Panc1 (cell line): ENCODE results near the gene SH3PXD2A. TPM values are rescaled to one million over a fixed set of nuclear protein-coding genes. Genes with fewer than 3 reads are reported as not detected.

Source experiments
- ATAC-seq: fragments of 200-7000 bp; cut with Tn5 transposase; 2 replicates; pipeline ENCODE4 v1.9.1; 2020; ENCODE audit warnings: mild to moderate bottlenecking, moderate library complexity
- BruUV-seq: library from RNA; stranded (reverse); fragments of 400-500 nt; replicated peaks from 2 replicates; lab custom pipeline; 2021; lab: Mats Ljungman, UMichigan
- CTCF ChIA-PET: fragments of 300-600 bp; sonication (Branson Sonifier 250); formaldehyde crosslinking; loops from one replicate; lab custom pipeline; 2022; ENCODE audit warnings: antibody characterized with exemption; lab: Charles Lee
- POLR2A ChIA-PET: fragments of 300-600 bp; sonication (Branson Sonifier 250); formaldehyde crosslinking; loops from one replicate; lab custom pipeline; 2022; ENCODE audit warnings: antibody characterized with exemption; lab: Charles Lee
- DNase-seq: peaks from one replicate; pipeline ENCODE4 v3.0.0-alpha.2; 2010; ENCODE audit warnings: low read depth, low spot score
- H3K27ac ChIP-seq: 2 replicates; pipeline ENCODE4 v1.5.1; 2011; ENCODE audit warnings: mild to moderate bottlenecking, low read length, inconsistent platforms
- H3K27me3 ChIP-seq: fragments of 200-500 bp; sonication (Bioruptor generic); 2 replicates; pipeline ENCODE4 v1.6.0; 2014; ENCODE audit warnings: low read length, inconsistent platforms; ENCODE audit not compliant: control insufficient read depth, insufficient read depth
- H3K36me3 ChIP-seq: fragments of 200-500 bp; sonication (Bioruptor generic); 2 replicates; pipeline ENCODE4 v1.5.1; 2014; ENCODE audit warnings: inconsistent platforms, mild to moderate bottlenecking, low read length, moderate library complexity; ENCODE audit not compliant: control insufficient read depth, insufficient read depth
- H3K4me1 ChIP-seq: 2 replicates; pipeline ENCODE4 v1.5.1; 2011; ENCODE audit warnings: inconsistent platforms, mild to moderate bottlenecking, low read length, moderate library complexity; ENCODE audit not compliant: control insufficient read depth, insufficient read depth
- H3K4me3 ChIP-seq, 2 experiments: 2 replicates each; pipeline ENCODE4 v1.5.1; 2011 to 2012; ENCODE audit warnings: low read depth in 2 of 2, low read length in 2 of 2, mild to moderate bottlenecking in 2 of 2, inconsistent platforms in 1 of 2, moderate library complexity in 1 of 2
- H3K9me3 ChIP-seq: fragments of 200-500 bp; sonication (Bioruptor generic); 2 replicates; pipeline ENCODE4 v1.5.1; 2014; ENCODE audit warnings: low read depth, mild to moderate bottlenecking, inconsistent platforms, low read length, moderate library complexity; ENCODE audit not compliant: control insufficient read depth, insufficient read depth
- CTCF ChIP-seq: fragments of 450-650 bp; IDR thresholded peaks from 2 replicates; pipeline ENCODE4 v1.5.1; 2017; ENCODE audit warnings: mild to moderate bottlenecking
- POLR2AphosphoS5 ChIP-seq: IDR thresholded peaks from 2 replicates; pipeline ENCODE4 v1.6.1; 2012; ENCODE audit warnings: mild to moderate bottlenecking, low read depth, low read length, moderate library complexity
- REST ChIP-seq, 2 experiments: IDR thresholded peaks; 2 replicates each; pipeline ENCODE4 v1.6.1; 2011 to 2012; ENCODE audit warnings: low read depth in 2 of 2, control low read depth in 1 of 2, low read length in 1 of 2, mild to moderate bottlenecking in 1 of 2, moderate library complexity in 1 of 2; ENCODE audit not compliant: insufficient read depth in 1 of 2
- SIN3A ChIP-seq: IDR thresholded peaks from 2 replicates; pipeline ENCODE4 v1.6.1; 2012; ENCODE audit warnings: low read depth, mild to moderate bottlenecking, low read length, moderate library complexity, borderline replicate concordance; ENCODE audit not compliant: insufficient read depth
- TCF7L2 ChIP-seq: IDR thresholded peaks from 2 replicates; pipeline ENCODE4 v1.6.1; 2011; ENCODE audit warnings: mild to moderate bottlenecking, low read depth, low read length, inconsistent platforms
- in situ Hi-C: cut with HindIII; loops from 2 replicates; pipeline ENCODE4 v1.10.0; 2016; ENCODE audit warnings: low sequenced_read_pairs, low pct_unique_long_range_greater_than_20kb
- intact Hi-C: fragments of 100-400 bp; cut with micrococcal nuclease; formaldehyde crosslinking; loops from one replicate; pipeline ENCODE4 v1.10.0; 2022; ENCODE audit not compliant: unreplicated experiment
- total RNA-seq: library from RNA; stranded (reverse); gene quantifications from one replicate; pipeline ENCODE4 v1.2.1, GENCODE V29; 2021; ENCODE audit not compliant: unreplicated experiment

Gene SH3PXD2A
- total RNA-seq, 1 experiment from 2014 or later = 5.7 TPM

GRCh38 chr10:103549349-103549685 is 306.1 kb downstream of the SH3PXD2A start:
- BruUV-seq = no TSS peak

GRCh38 chr10:103548581-103549348 is 306.6 kb downstream of the SH3PXD2A start:
- no peak overlapping the region for H3K4me3 ChIP-seq
- 0 out of 2 replicates have a peak, but pooled peaks cover 2% of the 10 kb centered on the region for H3K27me3 ChIP-seq
- no peaks in the 10 kb centered on the region for H3K9me3 ChIP-seq
- DNase-seq (no peak), ATAC-seq (no peak)
- intact Hi-C loops = no loop called here
- ChIA-PET POLR2A (interaction anchor here (0.6 kb wide), 1 partner anchor 50 kb away, joined by 6 read pairs; no protein-coding TSS in a partner anchor), CTCF (no interaction called here)
- no peaks in the 10 kb centered on the region for H3K4me1 ChIP-seq
- H3K27ac ChIP-seq = no peak overlapping the region
- TF ChIP-seq SIN3A (no peak), REST (IDR thresholded peaks at IDR 0.05; ENCODE audit: insufficient read depth in 1 of 2, low read depth in 2 of 2, low read length in 1 of 2) (no peak)
- no TSS peak for BruUV-seq
- no peaks in the 10 kb centered on the region for H3K36me3 ChIP-seq
- in situ Hi-C loops = no loop called here

More at GRCh38 chr10:103549349-103549685, 306.1 kb downstream of the SH3PXD2A start:
- Histone ChIP-seq H3K9me3 (no peaks in the 10 kb centered on the region), H3K27ac (no peak overlapping the region), H3K36me3 (no peaks in the 10 kb centered on the region), H3K4me1 (no peaks in the 10 kb centered on the region), H3K4me3 (no peak overlapping the region), H3K27me3 (peaks cover 4% of the 10 kb centered on the region)
- ChIA-PET CTCF (no interaction called here), POLR2A (interaction anchor here (0.6 kb wide), 1 partner anchor 49 kb away, joined by 6 read pairs; no protein-coding TSS in a partner anchor)
- DNase-seq (no peak), ATAC-seq (no peak)
- TF ChIP-seq CTCF (no peak), REST (IDR thresholded peaks at IDR 0.05; ENCODE audit: insufficient read depth in 1 of 2, low read depth in 2 of 2, low read length in 1 of 2) (no peak), TCF7L2 (no peak), POLR2AphosphoS5 (no peak), SIN3A (no peak)
- intact Hi-C loops (no loop called here), in situ Hi-C loops (no loop called here)
